ENCODE results near the gene RPA1. TPM values are rescaled to one million over a fixed set of nuclear protein-coding genes. Genes with fewer than 3 reads are reported as not detected.
"Not testable (repeated sequence)": the region's sequence is repeated elsewhere in the genome, so short reads cannot be mapped to it uniquely, and the experiment has no call there.

The RPA1 gene
- total RNA-seq, 4 donors from 2014 or later = 15.9 to 108 (median 41.5) TPM

- Histone ChIP-seq H3K27ac (no peak overlapping the region), H3K9me3 (no peaks in the 10 kb centered on the region), H3K27me3 (no peaks in the 10 kb centered on the region), H3K36me3 (no peaks in the 10 kb centered on the region), H3K4me1 (peaks cover 0 to 2% of the 10 kb centered on the region in 2 donors), H3K4me3 (no peak overlapping the region)
- intact Hi-C loops (cut with DNase I; ENCODE audit: low total_unique reads) = no loop called here
- DNase-seq = no peak
- TF ChIP-seq POLR2A (IDR thresholded peaks at IDR 0.05) = no peak
- no peak for TF ChIP-seq CTCF (IDR thresholded peaks at IDR 0.05)
These were observed 27.4 kb upstream of the RPA1 start for GRCh38 chr17:1802429-1802828.

- TF ChIP-seq POLR2A (IDR thresholded peaks at IDR 0.05) (no peak), CTCF (IDR thresholded peaks at IDR 0.05) (no peak)
- intact Hi-C loops (cut with DNase I; ENCODE audit: low total_unique reads) = no loop called here
These were observed 26.5 kb upstream of the RPA1 start for GRCh38 chr17:1803280-1803679.

GRCh38 chr17:1807890-1808289 lies 21.9 kb upstream of the RPA1 start:
- Histone ChIP-seq H3K27ac (no peak overlapping the region), H3K9me3 (no peaks in the 10 kb centered on the region), H3K4me3 (no peak overlapping the region), H3K36me3 (no peaks in the 10 kb centered on the region), H3K4me1 (no peaks in the 10 kb centered on the region), H3K27me3 (no peaks in the 10 kb centered on the region)
- DNase-seq = no peak
- TF ChIP-seq CTCF (IDR thresholded peaks at IDR 0.05) (no peak), POLR2A (IDR thresholded peaks at IDR 0.05) (no peak)
- intact Hi-C loops (cut with DNase I; ENCODE audit: low total_unique reads) = no loop called here

More at GRCh38 chr17:1803280-1803679, 26.5 kb upstream of the RPA1 start:
- Histone ChIP-seq H3K9me3 (no peaks in the 10 kb centered on the region), H3K4me3 (no peak overlapping the region), H3K4me1 (no peaks in the 10 kb centered on the region), H3K27ac (no peak overlapping the region), H3K27me3 (no peaks in the 10 kb centered on the region), H3K36me3 (no peaks in the 10 kb centered on the region)
- DNase-seq = no peak

GRCh38 chr17:1808644-1809043 lies 21.2 kb upstream of the RPA1 start:
- H3K4me3 ChIP-seq = no peak overlapping the region
- no peaks in the 10 kb centered on the region for H3K36me3 ChIP-seq
- H3K9me3 ChIP-seq = no peaks in the 10 kb centered on the region
- TF ChIP-seq POLR2A (IDR thresholded peaks at IDR 0.05) = no peak
- H3K27me3 ChIP-seq = no peaks in the 10 kb centered on the region
- no peak overlapping the region for H3K27ac ChIP-seq
- intact Hi-C loops (cut with DNase I; ENCODE audit: low total_unique reads) = no loop called here
- no peak for DNase-seq
- no peaks in the 10 kb centered on the region for H3K4me1 ChIP-seq

GRCh38 chr17:1809815-1810214 lies 20.0 kb upstream of the RPA1 start:
- DNase-seq; H3K4me3 ChIP-seq; H3K4me1 ChIP-seq; intact Hi-C loops (cut with DNase I; ENCODE audit: low total_unique reads); H3K27me3 ChIP-seq; H3K27ac ChIP-seq; H3K36me3 ChIP-seq; H3K9me3 ChIP-seq: not testable (repeated sequence)

GRCh38 chr17:1810450-1811103 lies 19.2 kb upstream of the RPA1 start:
- no peak overlapping the region for H3K4me3 ChIP-seq
- no peak for DNase-seq
- no peaks in the 10 kb centered on the region for H3K4me1 ChIP-seq
- no peak overlapping the region for H3K27ac ChIP-seq
- H3K36me3 ChIP-seq = no peaks in the 10 kb centered on the region
- no peak for TF ChIP-seq POLR2A (IDR thresholded peaks at IDR 0.05)
- TF ChIP-seq CTCF (IDR thresholded peaks at IDR 0.05) = no peak
- intact Hi-C loops (cut with DNase I; ENCODE audit: low total_unique reads) = no loop called here
- no peaks in the 10 kb centered on the region for H3K9me3 ChIP-seq
- H3K27me3 ChIP-seq = no peaks in the 10 kb centered on the region

All from uterus (tissue), 4 donors.